GM19372 (cell line): Measurements from ENCODE around the gene AGTPBP1.
"Not testable (repeated sequence)": the region's sequence is repeated elsewhere in the genome, so short reads cannot be mapped to it uniquely, and the experiment has no call there.

Experiments used
- ATAC-seq: cut with Tn5 transposase; IDR thresholded peaks from one replicate; pipeline ENCODE4 v1.9.1; 2021; ENCODE audit warnings: mild to moderate bottlenecking, low read depth, moderate library complexity; ENCODE audit not compliant: unreplicated experiment

The AGTPBP1 gene, protein sequence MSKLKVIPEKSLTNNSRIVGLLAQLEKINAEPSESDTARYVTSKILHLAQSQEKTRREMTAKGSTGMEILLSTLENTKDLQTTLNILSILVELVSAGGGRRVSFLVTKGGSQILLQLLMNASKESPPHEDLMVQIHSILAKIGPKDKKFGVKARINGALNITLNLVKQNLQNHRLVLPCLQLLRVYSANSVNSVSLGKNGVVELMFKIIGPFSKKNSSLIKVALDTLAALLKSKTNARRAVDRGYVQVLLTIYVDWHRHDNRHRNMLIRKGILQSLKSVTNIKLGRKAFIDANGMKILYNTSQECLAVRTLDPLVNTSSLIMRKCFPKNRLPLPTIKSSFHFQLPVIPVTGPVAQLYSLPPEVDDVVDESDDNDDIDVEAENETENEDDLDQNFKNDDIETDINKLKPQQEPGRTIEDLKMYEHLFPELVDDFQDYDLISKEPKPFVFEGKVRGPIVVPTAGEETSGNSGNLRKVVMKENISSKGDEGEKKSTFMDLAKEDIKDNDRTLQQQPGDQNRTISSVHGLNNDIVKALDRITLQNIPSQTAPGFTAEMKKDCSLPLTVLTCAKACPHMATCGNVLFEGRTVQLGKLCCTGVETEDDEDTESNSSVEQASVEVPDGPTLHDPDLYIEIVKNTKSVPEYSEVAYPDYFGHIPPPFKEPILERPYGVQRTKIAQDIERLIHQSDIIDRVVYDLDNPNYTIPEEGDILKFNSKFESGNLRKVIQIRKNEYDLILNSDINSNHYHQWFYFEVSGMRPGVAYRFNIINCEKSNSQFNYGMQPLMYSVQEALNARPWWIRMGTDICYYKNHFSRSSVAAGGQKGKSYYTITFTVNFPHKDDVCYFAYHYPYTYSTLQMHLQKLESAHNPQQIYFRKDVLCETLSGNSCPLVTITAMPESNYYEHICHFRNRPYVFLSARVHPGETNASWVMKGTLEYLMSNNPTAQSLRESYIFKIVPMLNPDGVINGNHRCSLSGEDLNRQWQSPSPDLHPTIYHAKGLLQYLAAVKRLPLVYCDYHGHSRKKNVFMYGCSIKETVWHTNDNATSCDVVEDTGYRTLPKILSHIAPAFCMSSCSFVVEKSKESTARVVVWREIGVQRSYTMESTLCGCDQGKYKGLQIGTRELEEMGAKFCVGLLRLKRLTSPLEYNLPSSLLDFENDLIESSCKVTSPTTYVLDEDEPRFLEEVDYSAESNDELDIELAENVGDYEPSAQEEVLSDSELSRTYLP

DNA sequence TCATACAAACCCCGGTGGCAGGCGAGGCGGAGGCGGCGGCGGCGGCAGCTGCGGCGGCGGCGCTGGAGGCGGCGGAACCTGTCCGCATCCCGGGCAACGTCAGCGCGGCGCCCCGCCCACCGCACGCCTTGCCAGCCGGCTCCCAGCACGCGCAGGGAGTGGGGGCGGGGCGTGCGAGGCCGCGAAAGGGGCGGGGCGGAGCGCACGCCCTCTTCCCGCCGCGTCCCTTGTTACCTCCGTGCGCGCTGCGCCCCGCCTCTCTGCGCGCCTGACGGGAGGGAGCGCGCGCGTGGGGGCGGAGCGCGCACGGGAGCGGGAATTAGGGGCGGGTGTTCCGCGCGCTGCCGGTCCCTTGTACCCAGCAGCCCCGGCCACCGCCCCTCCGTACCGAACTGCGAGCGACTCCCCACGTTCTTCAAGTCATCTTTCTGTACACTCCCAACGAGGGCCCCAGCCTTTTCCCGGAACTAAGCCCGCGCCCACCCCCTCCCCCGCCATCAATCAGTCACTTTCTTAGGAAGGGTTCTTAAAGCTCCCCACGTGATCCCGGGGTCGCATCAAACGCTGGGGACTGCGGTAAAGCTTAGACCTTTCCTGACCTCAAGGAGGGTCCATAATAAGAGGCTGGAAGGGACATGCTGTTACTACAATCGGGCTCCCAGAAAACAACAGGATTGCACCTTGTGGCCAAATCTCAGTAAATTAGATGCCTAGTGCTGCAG lies at the start of gene AGTPBP1:
Gene AGTPBP1 (minus strand): TSS at position 80 of the 722 bp plus-strand sequence. CDS start 29,421 bp downstream, outside the sequence.
- ATAC-seq, result peak; percentile 76

GRCh38 chr9:85786116-85786515 lies 44.4 kb upstream of the AGTPBP1 start:
- ATAC-seq, result not testable (repeated sequence)

- not testable (repeated sequence) for ATAC-seq
Observed at GRCh38 chr9:85773844-85774243, 32.1 kb upstream of the AGTPBP1 start.

GRCh38 chr9:85761802-85762201 lies 20.0 kb upstream of the AGTPBP1 start:
- not testable (repeated sequence) for ATAC-seq

DNA sequence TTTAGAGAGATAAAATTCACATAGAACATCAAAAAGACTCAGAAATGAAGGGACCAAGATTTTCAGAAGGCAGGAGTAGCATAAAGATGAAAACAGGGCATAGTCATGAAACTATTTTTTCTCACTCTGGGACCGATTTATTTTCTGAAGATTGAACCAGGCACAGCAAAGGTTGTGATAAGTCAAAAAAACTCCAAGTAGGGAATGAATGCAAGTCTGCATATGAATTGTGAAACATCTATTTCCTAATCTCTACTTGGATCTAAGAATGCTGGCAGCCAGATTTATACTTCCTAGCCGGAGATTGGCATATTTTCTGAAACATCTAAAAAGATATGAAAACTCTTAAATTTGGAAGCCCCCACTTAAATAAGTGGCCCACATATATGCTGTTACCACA lies 16.0 kb upstream of the AGTPBP1 start:
- ATAC-seq, result not testable (repeated sequence)

DNA sequence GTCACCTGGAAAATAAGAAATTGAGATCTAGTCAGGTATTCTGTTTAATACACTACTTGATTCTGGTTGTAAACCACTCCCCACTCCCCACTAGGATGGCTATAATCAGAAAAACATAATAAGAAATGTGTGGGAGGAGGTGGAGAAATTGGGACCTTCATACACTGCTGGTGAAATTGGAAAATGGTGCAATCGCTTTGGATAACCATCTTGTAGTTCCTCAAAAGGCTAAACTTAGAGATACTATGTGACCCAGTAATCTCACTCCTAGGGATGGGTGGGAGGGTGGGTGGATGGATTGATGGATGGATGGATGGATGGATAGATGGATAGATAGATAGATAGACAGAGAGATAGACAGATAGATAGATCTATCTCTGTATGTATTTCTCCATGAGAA lies 14.5 kb upstream of the AGTPBP1 start:
- not testable (repeated sequence) for ATAC-seq

DNA sequence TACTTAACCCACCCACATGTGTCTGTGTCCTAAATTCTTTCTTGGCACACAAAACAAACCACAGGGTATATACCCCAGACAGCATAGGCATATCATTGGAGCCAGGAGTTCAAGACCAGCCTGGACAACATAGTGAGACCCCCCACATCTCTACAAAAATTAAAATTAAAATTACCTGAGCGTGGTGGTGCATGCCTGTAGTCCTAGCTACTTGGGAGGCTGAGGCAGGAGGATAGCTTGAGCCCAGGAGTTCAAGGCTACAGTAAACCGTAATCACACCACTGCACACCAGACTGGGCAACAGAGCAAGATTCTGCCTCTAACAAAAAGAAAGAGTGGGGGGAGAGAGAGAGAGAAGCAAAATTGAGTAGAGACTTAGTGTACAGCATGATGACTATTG lies 4.6 kb upstream of the AGTPBP1 start:
- ATAC-seq, result no peak

DNA sequence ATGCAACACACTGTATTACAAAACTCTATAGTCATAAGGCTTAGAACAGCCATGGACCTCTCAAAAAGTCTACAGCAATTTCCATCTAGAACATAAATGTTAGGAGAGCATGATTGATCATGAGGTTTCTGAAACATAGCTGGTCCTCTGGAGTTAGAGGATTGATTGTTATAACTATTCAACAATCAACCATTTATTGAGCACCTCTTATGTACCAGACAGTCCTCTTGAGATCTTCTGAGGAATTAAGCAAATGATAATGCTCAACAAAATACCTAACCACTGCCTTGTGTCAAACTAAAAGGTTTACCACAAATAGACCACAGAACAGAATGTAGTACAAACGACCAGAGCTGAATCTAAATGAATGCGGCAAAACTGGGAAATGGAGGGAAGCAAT lies 3.4 kb upstream of the AGTPBP1 start:
- no peak for ATAC-seq

GRCh38 chr9:85744480-85744879 lies 2.7 kb upstream of the AGTPBP1 start:
- no peak for ATAC-seq

GRCh38 chr9:85743275-85744128 lies 1.7 kb upstream of the AGTPBP1 start:
- no peak for ATAC-seq

DNA sequence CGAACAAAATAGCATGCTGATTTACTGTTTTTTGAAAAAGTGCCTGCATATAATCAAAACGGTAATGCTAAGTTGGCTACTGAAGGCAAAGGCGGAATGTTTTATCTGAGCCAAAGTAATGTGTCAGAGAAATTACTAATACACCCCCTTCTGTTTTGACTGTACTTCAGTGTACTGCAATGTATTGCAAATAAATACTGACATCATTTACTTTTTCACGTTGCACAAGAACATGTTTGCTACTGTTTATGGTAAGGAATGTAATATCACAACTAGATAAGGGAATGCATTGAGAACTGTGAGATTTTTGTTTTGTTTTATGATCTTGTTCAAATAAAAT lies 813 bp upstream of the AGTPBP1 start:
- no peak for ATAC-seq

DNA sequence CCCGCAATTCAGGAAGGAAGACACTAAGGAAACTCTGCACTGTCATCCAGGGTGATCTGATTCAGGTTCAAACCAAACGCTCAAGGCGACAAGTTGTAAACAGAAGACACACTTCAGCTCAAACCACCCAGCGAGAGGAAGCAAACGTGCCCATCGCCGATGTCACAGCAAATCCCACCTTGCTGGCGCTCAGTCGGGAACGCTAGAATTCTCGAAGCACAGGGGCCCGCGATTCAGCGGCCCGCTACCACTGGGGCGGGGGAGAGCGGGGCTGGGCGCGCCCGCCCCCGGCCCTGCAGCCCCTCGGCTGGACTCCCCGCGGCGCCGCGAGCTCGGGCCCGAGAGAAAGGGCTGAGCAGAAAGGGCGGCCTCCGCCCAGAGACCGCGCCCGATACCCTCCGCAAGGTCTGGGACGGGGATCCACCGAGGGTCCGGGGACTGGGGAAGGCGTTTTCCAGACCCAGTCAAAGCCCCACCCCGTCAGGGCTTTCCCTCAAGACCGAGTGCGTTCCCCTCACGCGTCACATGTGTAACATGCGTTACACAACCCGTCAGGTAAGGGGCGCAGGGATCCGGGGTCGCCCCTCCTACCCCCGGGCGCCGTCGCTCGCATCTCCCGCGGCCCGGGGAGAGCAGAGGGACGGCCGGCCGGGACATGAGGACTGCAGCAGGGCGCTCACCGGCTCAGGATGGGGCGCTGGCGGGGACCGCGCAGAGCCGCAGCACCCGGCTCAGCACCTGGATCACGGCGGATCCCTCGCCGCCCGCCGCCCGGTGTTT lies 469 bp downstream of the AGTPBP1 start:
- ATAC-seq, result peak; percentile 46

GRCh38 chr9:85740787-85741094 lies 1.0 kb downstream of the AGTPBP1 start:
- no peak for ATAC-seq

GRCh38 chr9:85738509-85738908 lies 3.2 kb downstream of the AGTPBP1 start:
- ATAC-seq, result no peak

GRCh38 chr9:85737671-85738070 lies 4.1 kb downstream of the AGTPBP1 start:
- ATAC-seq, result no peak

DNA sequence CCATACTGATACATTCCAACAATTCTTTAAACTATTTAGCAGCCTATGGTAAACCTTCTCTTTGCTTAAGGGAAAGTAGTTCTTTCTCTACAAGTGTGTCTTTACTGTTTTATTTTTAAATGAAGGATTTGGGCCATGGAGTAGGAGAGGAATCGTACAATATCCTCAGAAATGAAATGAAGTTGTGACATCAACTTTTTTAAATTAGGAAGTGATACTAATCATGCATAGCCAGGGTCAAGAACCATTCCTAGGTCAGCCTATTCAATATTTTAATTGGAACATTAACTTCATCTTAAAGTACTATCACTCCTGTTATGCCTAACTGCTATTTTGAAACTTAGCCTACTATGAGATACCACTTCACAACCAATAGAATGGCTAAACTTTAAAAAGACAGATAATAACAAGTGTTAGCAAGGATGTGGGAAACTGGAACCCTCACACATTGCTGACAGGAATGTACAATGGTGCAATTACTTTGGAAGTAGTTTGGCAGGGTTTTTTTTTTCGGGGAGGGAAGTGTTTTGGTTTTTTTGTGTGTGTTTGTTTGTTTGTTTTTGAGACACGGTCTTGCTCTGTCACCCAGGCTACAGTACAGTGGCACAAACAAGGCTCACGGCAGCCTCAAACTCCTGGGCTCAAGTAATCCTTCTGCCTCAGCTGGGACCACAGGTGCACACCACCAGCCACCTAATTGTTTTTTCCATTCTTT lies 10.7 kb downstream of the AGTPBP1 start:
- ATAC-seq, result no peak

DNA sequence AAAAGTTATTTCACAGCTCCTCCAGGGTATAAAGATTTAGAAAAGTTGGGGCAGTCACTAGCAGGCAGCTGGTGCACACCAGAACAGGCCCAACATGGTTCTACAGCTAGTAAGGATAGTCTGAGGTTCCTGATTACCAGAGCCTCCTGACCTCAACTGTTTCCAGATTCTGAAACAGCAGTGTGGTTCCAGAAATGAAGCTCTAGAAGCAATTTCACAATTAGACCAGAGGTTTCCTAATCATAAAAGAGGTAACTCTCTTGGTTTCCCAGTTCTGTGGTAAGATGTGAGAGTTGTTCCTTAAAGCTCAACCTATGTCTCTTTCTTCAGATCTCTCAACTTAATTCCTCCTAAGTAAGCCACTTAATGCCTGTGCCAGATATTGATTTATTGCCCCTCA lies 11.9 kb downstream of the AGTPBP1 start:
- no peak for ATAC-seq

DNA sequence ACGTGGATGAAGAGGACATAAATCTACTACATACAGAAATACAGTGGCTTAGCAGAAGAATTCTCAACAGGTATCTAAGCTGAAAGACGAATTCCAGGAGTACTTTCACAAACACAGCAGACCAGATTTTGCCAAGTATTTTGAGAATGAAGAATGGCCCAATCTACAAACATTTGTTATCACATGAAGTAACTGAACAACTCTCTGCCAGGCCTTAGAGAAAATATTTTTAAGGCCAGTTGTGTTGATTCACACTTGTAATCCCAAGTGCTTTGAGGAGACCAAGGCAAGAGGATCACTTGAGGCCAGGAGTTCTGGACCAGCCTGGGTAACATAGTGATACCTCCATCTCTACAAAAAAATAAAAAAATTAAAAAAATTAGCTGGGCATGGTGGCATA lies 14.3 kb downstream of the AGTPBP1 start:
- ATAC-seq, result no peak
